ENCODE results near the gene TTC22.
A peak's percentile ranks its signal among the peaks of the same experiment; 100 is the strongest.

TTC22 gene

DNA sequence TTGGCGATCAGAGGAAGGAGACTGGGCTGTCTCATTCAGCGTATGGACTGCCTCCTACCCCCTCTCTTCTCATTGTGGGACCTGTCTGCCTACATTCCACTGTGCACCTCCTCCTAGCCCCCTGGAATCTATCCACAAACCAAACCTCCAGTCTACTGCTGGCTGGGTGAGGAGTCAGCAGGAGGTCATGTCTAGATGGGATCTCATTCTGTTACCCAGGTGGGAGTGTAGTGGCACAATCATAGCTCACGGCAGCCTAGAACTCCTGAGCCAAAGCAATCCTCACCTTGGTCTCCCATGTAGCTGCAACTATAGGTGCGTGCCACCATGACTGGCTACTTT is 18.0 kb upstream of the TTC22 start:
- TF ChIP-seq YY1 (IDR thresholded peaks at IDR 0.05; ENCODE audit: low read depth) (peak; percentile 48; the same call in 1 of the 2 replicates), CREB1 (IDR thresholded peaks at IDR 0.05; ENCODE audit: low read depth) (no peak), TAF1 (IDR thresholded peaks at IDR 0.05; ENCODE audit: low read depth) (no peak), ZBTB7A (IDR thresholded peaks at IDR 0.05; ENCODE audit: low read depth) (peak; percentile 50; the same call in 1 of the 2 replicates), REST (IDR thresholded peaks at IDR 0.05; ENCODE audit: low read depth) (no peak), EP300 (IDR thresholded peaks at IDR 0.05; ENCODE audit: borderline replicate concordance) (peak; percentile 74), RAD21 (IDR thresholded peaks at IDR 0.05; ENCODE audit: low read depth) (no peak), EGR1 (IDR thresholded peaks at IDR 0.05) (no peak), CEBPB (IDR thresholded peaks at IDR 0.05) (no peak), FOXM1 (IDR thresholded peaks at IDR 0.05; ENCODE audit: borderline replicate concordance, low read depth) (no peak), TCF12 (IDR thresholded peaks at IDR 0.05; ENCODE audit: low read depth) (peak; percentile 82), NFIC (IDR thresholded peaks at IDR 0.05) (peak; percentile 75), TEAD4 (IDR thresholded peaks at IDR 0.05) (peak; percentile 93)
- TF ChIP-seq, protein P1, sequence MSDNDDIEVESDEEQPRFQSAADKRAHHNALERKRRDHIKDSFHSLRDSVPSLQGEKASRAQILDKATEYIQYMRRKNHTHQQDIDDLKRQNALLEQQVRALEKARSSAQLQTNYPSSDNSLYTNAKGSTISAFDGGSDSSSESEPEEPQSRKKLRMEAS (IDR thresholded peaks at IDR 0.05): no peak
- TF ChIP-seq, protein P2, sequence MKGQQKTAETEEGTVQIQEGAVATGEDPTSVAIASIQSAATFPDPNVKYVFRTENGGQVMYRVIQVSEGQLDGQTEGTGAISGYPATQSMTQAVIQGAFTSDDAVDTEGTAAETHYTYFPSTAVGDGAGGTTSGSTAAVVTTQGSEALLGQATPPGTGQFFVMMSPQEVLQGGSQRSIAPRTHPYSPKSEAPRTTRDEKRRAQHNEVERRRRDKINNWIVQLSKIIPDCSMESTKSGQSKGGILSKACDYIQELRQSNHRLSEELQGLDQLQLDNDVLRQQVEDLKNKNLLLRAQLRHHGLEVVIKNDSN (IDR thresholded peaks at IDR 0.05): no peak

DNA sequence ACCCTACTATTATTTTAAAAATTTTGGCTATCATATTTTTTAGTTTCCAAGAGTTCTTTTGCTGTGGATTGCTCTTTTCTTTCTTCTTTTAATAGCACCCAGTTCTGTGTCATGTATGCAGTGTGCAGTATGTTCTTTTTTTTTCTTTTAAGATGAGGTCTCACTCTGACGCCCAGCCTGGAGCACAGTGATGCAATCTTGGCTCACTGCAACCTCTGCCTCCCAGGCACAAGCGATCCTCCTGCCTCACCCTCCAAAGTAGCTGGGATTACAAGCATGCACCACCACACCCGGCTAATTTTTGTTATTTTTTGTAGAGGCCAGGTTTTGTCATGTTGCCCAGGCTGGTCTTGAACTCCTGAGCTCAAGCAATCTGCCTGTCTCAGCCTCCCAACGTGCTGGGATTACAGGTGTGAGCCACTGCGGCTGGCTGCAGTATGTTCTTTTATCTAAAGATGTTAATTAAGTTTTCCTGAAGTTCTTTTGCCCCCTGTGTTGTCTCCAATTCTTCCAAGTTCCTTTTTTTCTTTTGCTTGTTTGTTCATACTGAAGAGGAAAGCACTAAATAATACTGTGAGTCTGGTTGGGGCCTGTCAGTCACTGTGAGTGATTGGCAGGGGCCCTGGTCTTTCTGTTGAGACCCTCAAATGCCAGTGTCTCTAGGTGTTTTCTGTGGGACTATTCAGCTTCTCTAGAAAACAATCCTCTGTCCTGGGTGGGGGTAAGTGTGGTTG is 17.5 kb upstream of the TTC22 start:
- TF ChIP-seq EP300 (IDR thresholded peaks at IDR 0.05; ENCODE audit: borderline replicate concordance) (no peak), ZBTB7A (IDR thresholded peaks at IDR 0.05; ENCODE audit: low read depth) (no peak), CEBPB (IDR thresholded peaks at IDR 0.05) (peak; percentile 85)

DNA sequence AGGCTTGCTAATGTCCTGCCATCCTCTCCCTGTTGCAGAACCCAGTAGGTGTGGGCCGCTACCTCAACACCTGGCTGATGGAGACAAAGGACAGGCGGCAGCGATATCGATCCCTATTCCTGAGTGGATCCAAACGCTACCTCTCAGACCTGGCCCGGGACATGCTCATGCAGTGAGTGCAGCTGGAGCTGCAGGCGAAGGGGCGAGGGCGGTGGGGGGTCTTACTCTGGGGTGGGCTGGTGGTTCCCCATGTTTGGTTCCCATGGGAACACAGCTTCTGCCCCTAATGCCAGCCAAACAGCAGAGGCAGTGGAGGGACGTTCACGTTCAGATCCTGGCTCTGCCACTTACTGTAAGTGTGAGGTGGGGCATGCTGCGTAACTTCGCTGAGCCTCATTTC is 15.8 kb upstream of the TTC22 start:
- TF ChIP-seq CEBPB (IDR thresholded peaks at IDR 0.05) (no peak), RAD21 (IDR thresholded peaks at IDR 0.05; ENCODE audit: low read depth) (no peak), EP300 (IDR thresholded peaks at IDR 0.05; ENCODE audit: borderline replicate concordance) (no peak), YY1 (IDR thresholded peaks at IDR 0.05; ENCODE audit: low read depth) (no peak), TCF12 (IDR thresholded peaks at IDR 0.05; ENCODE audit: low read depth) (no peak), ZBTB7A (IDR thresholded peaks at IDR 0.05; ENCODE audit: low read depth) (no peak), EGR1 (IDR thresholded peaks at IDR 0.05) (no peak), NFIC (IDR thresholded peaks at IDR 0.05) (no peak), FOXM1 (IDR thresholded peaks at IDR 0.05; ENCODE audit: borderline replicate concordance, low read depth) (no peak)

DNA sequence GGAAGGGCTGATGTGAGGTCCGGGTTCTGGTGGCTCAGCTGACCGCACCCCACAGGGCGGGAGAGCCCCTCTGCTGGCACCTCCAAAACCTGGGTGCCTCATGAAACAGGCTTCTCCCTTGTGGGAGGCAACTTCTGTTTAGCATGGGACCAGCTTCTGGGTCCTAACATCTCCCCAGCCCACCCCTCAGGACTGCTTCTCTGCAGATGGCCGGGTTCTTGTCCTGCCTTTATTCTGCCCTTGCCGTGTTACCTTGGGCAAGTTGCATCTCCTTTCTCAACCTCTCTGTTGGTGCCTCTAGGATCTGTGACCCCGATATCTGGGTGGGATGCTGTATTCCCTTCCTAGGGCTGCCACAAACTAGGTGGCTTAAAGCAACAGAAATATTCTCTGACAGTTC is 15.0 kb upstream of the TTC22 start:
- TF ChIP-seq CREB1 (IDR thresholded peaks at IDR 0.05; ENCODE audit: low read depth) (no peak), ZBTB7A (IDR thresholded peaks at IDR 0.05; ENCODE audit: low read depth) (no peak), RAD21 (IDR thresholded peaks at IDR 0.05; ENCODE audit: low read depth) (no peak), REST (IDR thresholded peaks at IDR 0.05; ENCODE audit: low read depth) (no peak), EP300 (IDR thresholded peaks at IDR 0.05; ENCODE audit: borderline replicate concordance) (no peak), CEBPB (IDR thresholded peaks at IDR 0.05) (no peak), TCF12 (IDR thresholded peaks at IDR 0.05; ENCODE audit: low read depth) (no peak), TEAD4 (IDR thresholded peaks at IDR 0.05) (no peak), EGR1 (IDR thresholded peaks at IDR 0.05) (no peak), TAF1 (IDR thresholded peaks at IDR 0.05; ENCODE audit: low read depth) (no peak), FOXM1 (IDR thresholded peaks at IDR 0.05; ENCODE audit: borderline replicate concordance, low read depth) (no peak), YY1 (IDR thresholded peaks at IDR 0.05; ENCODE audit: low read depth) (no peak), NFIC (IDR thresholded peaks at IDR 0.05) (no peak)
- TF ChIP-seq, protein P2 (IDR thresholded peaks at IDR 0.05): no peak
- TF ChIP-seq, protein P1 (IDR thresholded peaks at IDR 0.05): no peak

DNA sequence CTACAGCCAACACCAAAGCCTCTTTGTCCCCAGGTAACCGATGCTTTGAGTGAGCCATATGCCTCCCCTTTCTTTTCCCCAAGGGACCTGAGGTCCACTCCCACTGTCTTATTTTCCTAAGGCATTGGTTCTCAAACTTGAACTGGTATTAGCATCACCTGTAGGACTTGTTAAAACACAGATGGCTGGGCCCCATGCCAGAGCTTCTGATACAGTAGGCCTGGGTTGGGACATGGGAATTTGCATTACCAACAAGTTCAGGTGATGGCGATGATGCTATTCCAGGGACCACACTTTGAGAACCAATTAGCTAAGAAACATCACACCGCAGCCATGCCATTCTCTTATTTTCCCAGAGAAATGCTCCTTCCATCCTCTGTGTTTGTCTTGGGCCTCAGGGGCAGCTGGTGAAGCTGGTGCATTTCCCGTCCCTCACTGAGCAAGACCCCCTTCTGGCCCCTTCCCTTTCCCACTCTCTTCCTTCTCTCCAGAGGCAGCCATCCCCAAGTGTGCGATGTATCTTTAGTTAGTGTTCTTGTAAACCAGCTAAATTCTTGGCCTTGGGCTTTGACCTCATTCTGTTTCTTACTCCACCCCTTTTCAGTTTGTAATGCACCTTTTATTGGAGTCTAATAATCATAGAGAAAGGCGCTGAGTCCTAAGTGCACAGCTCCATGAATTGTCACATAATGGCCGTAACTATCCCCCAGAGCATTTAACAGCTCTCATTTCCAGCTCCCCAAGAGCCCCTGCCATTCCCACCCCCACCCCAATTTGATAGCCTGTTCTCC is 14.2 kb upstream of the TTC22 start:
- TF ChIP-seq FOXM1 (IDR thresholded peaks at IDR 0.05; ENCODE audit: borderline replicate concordance, low read depth) (no peak), YY1 (IDR thresholded peaks at IDR 0.05; ENCODE audit: low read depth) (no peak), EP300 (IDR thresholded peaks at IDR 0.05; ENCODE audit: borderline replicate concordance) (no peak), EGR1 (IDR thresholded peaks at IDR 0.05) (no peak), REST (IDR thresholded peaks at IDR 0.05; ENCODE audit: low read depth) (no peak), TAF1 (IDR thresholded peaks at IDR 0.05; ENCODE audit: low read depth) (no peak), CREB1 (IDR thresholded peaks at IDR 0.05; ENCODE audit: low read depth) (no peak), CEBPB (IDR thresholded peaks at IDR 0.05) (no peak), NFIC (IDR thresholded peaks at IDR 0.05) (no peak), ZBTB7A (IDR thresholded peaks at IDR 0.05; ENCODE audit: low read depth) (no peak), TCF12 (IDR thresholded peaks at IDR 0.05; ENCODE audit: low read depth) (no peak), RAD21 (IDR thresholded peaks at IDR 0.05; ENCODE audit: low read depth) (no peak), TEAD4 (IDR thresholded peaks at IDR 0.05) (no peak)
- TF ChIP-seq, protein P1 (IDR thresholded peaks at IDR 0.05): no peak
- TF ChIP-seq, protein P2 (IDR thresholded peaks at IDR 0.05): no peak

Measured in Ishikawa (cell line).